GM12878 (cell line): ENCODE results near the gene PCYT1B.

Experiments used
- BHLHE40 ChIP-seq, 2 experiments: fragments of 450-650 bp in 1 of 2; IDR thresholded peaks; 2 replicates each; pipeline ENCODE4 v1.6.1; 2011 to 2017; ENCODE audit warnings: low read depth in 2 of 2, borderline replicate concordance in 1 of 2, improper control_type of control experiment in 1 of 2, low read length in 1 of 2, mild to moderate bottlenecking in 1 of 2
- CREM ChIP-seq: IDR thresholded peaks from 2 replicates; pipeline ENCODE4 v1.6.1; 2014; ENCODE audit warnings: antibody characterized with exemption, low read depth
- GABPA ChIP-seq: IDR thresholded peaks from 2 replicates; pipeline ENCODE4 v1.6.1; 2014; ENCODE audit warnings: antibody characterized with exemption, low read depth, mild to moderate bottlenecking, inconsistent platforms
- IKZF1 ChIP-seq: fragments of 450-650 bp; conservative IDR thresholded peaks from 2 replicates; pipeline ENCODE4 v1.6.1; 2017; ENCODE audit warnings: antibody characterized with exemption, mild to moderate bottlenecking
- KDM1A ChIP-seq: fragments of 200-600 bp; sonication (generic); IDR thresholded peaks from 2 replicates; pipeline ENCODE4 v1.6.1; 2016; ENCODE audit warnings: borderline replicate concordance
- NRF1 ChIP-seq: conservative IDR thresholded peaks from 2 replicates; pipeline ENCODE4 v1.6.1; 2011; ENCODE audit warnings: mild to moderate bottlenecking, low read depth, low read length, improper control_type of control experiment
- POLR2A ChIP-seq: IDR thresholded peaks from 2 replicates; pipeline ENCODE4 v1.6.1; 2011; ENCODE audit warnings: low read depth, mild to moderate bottlenecking, low read length
- POLR2AphosphoS5 ChIP-seq: IDR thresholded peaks from 2 replicates; pipeline ENCODE4 v1.6.1; 2011; ENCODE audit warnings: mild to moderate bottlenecking, low read length, inconsistent platforms
- TF ChIP-seq, protein P1 (sequence below), 3 experiments: IDR thresholded peaks in 2 of 3; conservative IDR thresholded peaks in 1 of 3; 2 replicates each; pipeline ENCODE4 v1.5.1; 2011; ENCODE audit warnings: low read depth in 3 of 3, low read length in 3 of 3, mild to moderate bottlenecking in 3 of 3, control low read depth in 2 of 3, moderate library complexity in 2 of 3, inconsistent platforms in 1 of 3, mixed read lengths in 1 of 3; ENCODE audit not compliant: control insufficient read depth in 2 of 3, insufficient read depth in 1 of 3; ENCODE audit errors: extremely low read depth in 1 of 3

DNA sequence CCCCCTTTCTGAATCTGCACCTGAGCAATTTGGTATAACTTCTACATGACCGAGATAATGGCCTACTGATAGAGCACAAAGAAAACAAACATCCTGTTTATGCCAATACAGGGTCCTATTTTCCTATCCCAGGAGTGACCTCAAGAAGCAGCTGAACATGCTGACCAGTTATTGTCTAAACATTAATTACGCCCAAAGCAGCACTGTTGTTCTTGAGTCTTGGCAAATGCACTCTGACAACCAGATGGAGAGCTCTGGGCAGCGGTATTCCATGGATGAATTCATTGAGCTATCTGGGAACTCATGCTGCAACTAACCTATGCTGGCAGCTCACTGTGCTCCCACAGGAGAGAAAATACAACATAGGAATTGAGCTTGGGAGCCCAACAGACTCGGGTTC, 52.6 kb downstream of the PCYT1B start:
- TF ChIP-seq KDM1A (no peak), IKZF1 (no peak), POLR2AphosphoS5 (no peak), NRF1 (no peak), GABPA (no peak), BHLHE40 (IDR thresholded peaks at IDR 0.05; ENCODE audit: borderline replicate concordance in 1 of 2, low read depth in 2 of 2, low read length in 1 of 2) (no peak), CREM (no peak), POLR2A (no peak)
- TF ChIP-seq, protein P1, sequence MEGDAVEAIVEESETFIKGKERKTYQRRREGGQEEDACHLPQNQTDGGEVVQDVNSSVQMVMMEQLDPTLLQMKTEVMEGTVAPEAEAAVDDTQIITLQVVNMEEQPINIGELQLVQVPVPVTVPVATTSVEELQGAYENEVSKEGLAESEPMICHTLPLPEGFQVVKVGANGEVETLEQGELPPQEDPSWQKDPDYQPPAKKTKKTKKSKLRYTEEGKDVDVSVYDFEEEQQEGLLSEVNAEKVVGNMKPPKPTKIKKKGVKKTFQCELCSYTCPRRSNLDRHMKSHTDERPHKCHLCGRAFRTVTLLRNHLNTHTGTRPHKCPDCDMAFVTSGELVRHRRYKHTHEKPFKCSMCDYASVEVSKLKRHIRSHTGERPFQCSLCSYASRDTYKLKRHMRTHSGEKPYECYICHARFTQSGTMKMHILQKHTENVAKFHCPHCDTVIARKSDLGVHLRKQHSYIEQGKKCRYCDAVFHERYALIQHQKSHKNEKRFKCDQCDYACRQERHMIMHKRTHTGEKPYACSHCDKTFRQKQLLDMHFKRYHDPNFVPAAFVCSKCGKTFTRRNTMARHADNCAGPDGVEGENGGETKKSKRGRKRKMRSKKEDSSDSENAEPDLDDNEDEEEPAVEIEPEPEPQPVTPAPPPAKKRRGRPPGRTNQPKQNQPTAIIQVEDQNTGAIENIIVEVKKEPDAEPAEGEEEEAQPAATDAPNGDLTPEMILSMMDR (IDR thresholded peaks at IDR 0.05 in 2 of 3, conservative IDR thresholded peaks at IDR 0.05 in 1 of 3; ENCODE audit: control insufficient read depth in 2 of 3, extremely low read depth in 1 of 3, insufficient read depth in 1 of 3, low read depth in 3 of 3, low read length in 3 of 3) = no peak
